ENCODE data around the gene MIB2.
"Not testable (repeated sequence)": the region's sequence is repeated elsewhere in the genome, so short reads cannot be mapped to it uniquely, and the experiment has no call there.

Gene MIB2

DNA sequence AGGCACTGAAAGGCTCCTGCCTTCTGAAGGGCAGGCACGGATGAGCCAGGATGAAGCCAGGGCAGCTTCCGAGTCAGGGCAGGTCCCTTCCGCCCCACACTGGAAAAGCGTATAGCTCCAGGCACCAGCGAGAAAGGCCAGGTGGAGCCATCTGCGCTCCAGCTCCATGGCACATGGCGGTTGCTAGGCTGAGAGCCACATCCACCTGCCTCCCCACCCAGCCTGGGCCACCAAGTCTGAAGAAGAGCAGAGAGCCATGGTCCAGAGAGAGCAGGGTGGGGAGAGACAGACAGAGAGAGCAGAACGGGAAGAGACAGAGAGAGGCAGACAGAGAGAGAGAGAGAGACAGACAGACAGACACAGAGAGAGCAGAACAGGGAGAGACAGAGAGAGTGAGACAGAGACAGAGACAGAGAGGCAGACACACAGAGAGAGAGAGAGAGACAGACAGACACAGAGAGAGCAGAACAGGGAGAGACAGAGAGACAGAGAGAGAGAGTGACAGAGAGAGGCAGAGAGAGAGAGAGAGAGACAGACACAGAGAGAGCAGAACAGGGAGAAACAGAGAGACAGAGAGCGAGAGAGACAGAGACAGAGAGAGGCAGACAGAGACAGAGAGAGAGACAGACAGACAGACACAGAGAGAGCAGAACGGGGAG lies 20.6 kb upstream of the MIB2 start:
- no peak overlapping the region for H3K27ac Mint-ChIP-seq
- ATAC-seq: peak; percentile 51
- H3K4me3 Mint-ChIP-seq: no peak overlapping the region
- H3K9me3 Mint-ChIP-seq: no peaks in the 10 kb centered on the region
- peaks cover 11% of the 10 kb centered on the region for H3K4me1 Mint-ChIP-seq
- no peaks in the 10 kb centered on the region for H3K36me3 Mint-ChIP-seq
- peaks cover 25% of the 10 kb centered on the region for H3K27me3 Mint-ChIP-seq

DNA sequence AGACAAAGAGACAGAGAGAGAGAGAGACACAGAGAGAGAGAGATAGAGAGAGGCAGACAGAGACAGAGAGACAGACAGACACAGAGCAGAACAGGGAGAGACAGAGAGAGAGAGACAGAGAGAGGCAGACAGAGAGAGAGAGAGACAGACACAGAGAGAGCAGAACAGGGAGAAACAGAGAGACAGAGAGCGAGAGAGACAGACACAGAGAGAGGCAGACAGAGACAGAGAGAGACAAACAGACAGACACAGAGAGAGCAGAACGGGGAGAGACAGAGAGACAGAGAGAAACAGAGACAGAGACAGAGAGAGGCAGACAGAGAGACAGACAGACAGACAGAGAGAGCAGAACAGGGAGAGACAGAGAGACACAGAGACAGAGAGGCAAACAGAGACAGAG lies 20.0 kb upstream of the MIB2 start:
- Mint-ChIP-seq H3K27me3 (peaks cover 19% of the 10 kb centered on the region), H3K4me1 (peaks cover 11% of the 10 kb centered on the region)
- ATAC-seq, H3K4me3 Mint-ChIP-seq, H3K36me3 Mint-ChIP-seq, H3K27ac Mint-ChIP-seq, H3K9me3 Mint-ChIP-seq: not testable (repeated sequence)

DNA sequence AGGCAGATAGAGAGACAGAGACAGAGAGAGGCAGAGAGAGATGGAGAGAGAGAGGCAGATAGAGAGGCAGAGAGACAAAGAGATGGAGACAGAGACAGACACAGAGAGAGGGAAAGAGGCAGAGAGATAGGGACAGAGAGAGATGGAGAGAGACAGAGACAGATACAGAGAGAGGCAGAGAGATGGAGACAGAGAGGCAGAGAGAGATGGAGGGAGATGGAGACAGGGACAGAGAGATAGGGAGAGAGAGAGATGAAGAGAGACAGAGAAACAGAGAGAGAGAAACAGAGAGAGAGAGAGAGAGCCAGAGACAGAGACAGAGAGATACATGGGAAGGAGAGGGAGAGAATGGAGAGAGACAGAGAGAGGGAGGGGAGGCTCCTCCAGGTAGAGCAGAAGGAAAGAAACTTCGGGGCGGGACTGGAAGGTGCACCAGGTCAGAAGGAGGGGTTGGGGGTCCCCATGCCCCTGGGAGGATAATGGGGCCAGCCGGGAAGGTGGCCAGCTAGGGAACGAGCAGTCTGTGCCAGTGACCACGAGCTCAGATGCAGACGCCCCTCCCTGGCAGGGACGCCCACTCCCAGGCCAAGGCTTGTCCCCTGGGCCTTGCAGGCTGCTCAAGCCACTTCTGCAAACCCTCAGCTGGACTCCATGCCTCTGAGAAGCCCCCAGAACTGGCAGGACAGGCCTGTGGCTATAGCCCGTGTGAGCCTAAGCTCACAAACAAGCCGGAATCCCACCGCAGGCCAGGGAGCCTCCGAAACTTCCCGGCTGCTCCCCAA lies 18.6 kb upstream of the MIB2 start:
- ATAC-seq: no peak
- Mint-ChIP-seq H3K27ac (no peak overlapping the region), H3K36me3 (no peaks in the 10 kb centered on the region), H3K4me3 (no peak overlapping the region), H3K4me1 (peaks cover 18% of the 10 kb centered on the region), H3K9me3 (no peaks in the 10 kb centered on the region), H3K27me3 (peaks cover 17% of the 10 kb centered on the region)

GRCh38 chr1:1597275-1597930 lies 17.9 kb upstream of the MIB2 start:
- no peaks in the 10 kb centered on the region for H3K36me3 Mint-ChIP-seq
- H3K27me3 Mint-ChIP-seq: peaks cover 17% of the 10 kb centered on the region
- no peak overlapping the region for H3K27ac Mint-ChIP-seq
- no peak overlapping the region for H3K4me3 Mint-ChIP-seq
- no peaks in the 10 kb centered on the region for H3K9me3 Mint-ChIP-seq
- peak; percentile 3 for ATAC-seq
- peaks cover 25% of the 10 kb centered on the region for H3K4me1 Mint-ChIP-seq

- peaks cover 33% of the 10 kb centered on the region for H3K4me1 Mint-ChIP-seq
- peaks cover 17% of the 10 kb centered on the region for H3K27me3 Mint-ChIP-seq
- no peaks in the 10 kb centered on the region for H3K9me3 Mint-ChIP-seq
- no peak for ATAC-seq
- H3K4me3 Mint-ChIP-seq: no peak overlapping the region
- H3K36me3 Mint-ChIP-seq: no peaks in the 10 kb centered on the region
- no peak overlapping the region for H3K27ac Mint-ChIP-seq
Measured at GRCh38 chr1:1598051-1598719, 17.1 kb upstream of the MIB2 start.

GRCh38 chr1:1598720-1599029 lies 16.6 kb upstream of the MIB2 start:
- Mint-ChIP-seq H3K4me3 (peak overlapping the region; percentile 80), H3K4me1 (peaks cover 37% of the 10 kb centered on the region), H3K36me3 (no peaks in the 10 kb centered on the region), H3K9me3 (no peaks in the 10 kb centered on the region), H3K27me3 (peaks cover 17% of the 10 kb centered on the region), H3K27ac (no peak overlapping the region)
- ATAC-seq: no peak

DNA sequence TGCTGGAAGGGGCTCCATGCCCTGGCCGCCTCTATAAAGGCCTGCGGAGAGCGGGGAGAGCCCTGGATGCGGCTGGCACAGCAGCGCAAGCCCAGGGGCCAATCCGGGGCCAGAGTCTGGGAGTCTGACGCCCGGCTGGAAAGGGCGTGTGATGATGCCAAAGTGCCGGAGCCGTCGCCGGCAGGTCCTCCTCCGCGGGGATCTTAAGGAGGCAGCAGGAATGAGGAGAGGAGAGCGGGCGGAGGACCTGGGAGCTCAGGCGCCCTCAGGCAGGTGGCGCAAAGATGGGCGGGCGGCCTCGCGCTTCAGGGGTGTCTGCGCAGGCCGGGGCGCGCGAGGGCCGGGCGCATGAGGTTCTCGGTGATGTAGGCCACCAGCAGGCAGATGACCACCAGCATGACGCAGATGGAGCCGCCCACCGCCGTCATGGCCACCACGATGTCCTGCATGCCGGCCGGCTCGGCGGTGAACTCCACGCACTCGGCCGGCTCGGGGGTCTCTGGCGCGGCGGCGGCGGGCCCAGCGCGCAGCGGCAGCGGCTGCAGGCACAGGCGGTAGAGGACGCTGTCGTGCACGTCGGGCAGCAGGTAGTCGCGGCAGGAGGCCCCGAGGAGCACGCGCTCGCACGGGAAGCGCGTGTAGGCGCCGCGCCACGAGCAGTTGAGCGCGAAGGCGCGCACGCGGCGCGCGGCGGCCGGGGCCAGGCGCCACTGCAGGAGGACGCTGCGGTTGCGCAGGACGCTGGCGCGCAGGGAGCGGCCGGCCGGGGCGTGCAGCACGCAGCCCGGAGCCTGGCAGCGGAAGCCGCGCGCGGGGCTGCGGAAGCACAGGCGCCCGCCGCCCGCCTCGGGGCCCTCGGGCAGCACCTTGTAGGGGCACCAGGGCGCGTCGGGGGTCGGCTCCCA lies 16.0 kb upstream of the MIB2 start:
- Mint-ChIP-seq H3K27me3 (peaks cover 17% of the 10 kb centered on the region), H3K9me3 (no peaks in the 10 kb centered on the region), H3K4me1 (peaks cover 38% of the 10 kb centered on the region), H3K36me3 (no peaks in the 10 kb centered on the region), H3K27ac (no peak overlapping the region), H3K4me3 (peak overlapping the region; percentile 80)
- ATAC-seq: peak; percentile 57

DNA sequence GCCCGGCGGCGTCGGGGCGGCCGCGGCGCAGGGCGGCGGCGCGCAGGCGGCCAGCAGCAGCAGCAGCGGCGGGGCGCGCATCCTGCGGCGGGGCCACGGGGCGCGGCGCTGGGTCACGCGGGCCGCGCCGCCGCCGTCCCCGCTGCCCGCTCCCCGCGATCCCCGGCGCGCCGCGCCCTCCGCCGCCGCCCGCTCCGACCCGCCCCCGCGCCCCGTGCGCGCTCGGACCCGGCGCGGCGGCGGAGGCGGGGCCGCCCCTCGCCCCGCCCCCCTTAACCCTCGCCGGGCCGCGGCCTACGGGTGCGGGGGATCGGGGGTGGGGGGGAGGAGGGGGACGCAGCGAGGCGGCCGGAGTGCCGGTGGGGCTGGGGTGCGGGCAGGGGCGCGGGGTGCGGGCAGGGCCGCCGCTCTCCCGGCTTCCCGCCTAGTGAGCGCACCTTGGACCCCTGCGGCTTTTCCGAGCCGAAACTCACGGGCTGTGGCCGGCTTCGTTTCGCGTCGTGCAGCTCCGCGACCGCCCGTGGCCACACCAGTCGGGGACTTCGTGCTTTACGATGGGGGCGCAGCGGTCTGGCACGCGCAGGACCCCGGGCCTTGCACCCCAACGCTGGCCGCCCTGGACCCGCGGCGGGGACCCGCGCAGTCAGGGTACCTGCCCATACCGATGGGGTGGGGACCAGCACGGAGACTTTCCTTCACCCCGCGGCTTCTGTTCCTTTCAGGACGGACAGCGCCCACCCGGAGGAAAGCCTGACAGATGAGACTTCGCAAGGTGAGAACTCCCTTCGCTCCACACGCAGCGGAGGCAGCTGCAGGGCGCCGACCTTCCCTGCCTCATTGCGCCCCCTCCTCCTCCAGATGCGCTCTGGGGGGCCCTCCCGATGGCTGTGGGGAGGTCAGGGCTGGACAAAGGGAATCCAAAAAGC lies 15.1 kb upstream of the MIB2 start, which contains the start of gene FNDC10:
TSS of gene FNDC10 (minus strand) at position 201 of the 926 bp plus-strand sequence. CDS start at position 81, 120 bp downstream.
- Mint-ChIP-seq H3K4me1 (peaks cover 38% of the 10 kb centered on the region), H3K9me3 (no peaks in the 10 kb centered on the region), H3K4me3 (peak within 1 kb of the TSS; percentile 80), H3K27me3 (peaks cover 24% of the 10 kb centered on the region), H3K27ac (no peak within 1 kb of the TSS), H3K36me3 (no peaks in the 10 kb centered on the region)
- peak; percentile 8 for ATAC-seq

DNA sequence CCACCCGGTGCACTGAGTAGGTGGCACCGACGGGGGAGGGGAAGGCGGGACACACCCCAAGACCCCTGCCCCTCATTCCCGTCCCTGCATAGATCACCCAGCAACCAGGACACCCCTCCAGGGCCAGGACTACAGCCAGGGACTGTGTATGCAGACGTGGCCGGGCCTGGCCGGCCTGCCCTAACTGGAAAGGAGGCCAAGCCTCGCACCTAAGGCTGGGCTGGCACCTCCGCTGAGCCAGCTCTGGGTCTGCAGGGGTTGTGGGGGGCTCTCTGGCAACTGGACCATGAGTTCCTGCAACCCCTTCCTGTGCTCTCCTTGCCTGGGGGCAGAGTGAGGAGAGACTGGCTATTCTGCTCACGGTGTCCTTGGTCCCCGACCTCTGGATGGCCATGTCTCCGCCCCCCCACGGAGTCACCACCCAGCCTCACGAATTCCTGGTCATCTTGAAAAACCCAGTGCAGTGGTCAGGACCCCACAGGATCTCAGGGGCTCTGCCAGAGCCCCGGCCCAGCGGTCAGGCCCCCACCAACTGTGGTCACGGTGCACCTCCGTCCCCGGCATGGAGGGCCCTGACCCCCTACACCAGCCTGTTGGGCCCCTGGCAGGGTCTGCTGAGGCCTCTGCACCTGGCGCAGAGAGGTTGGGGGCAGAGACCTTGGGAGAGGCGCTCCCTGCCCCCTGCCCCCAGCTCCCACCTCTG lies 14.3 kb upstream of the MIB2 start:
- Mint-ChIP-seq H3K4me1 (peaks cover 38% of the 10 kb centered on the region), H3K9me3 (no peaks in the 10 kb centered on the region), H3K36me3 (no peaks in the 10 kb centered on the region), H3K4me3 (peak overlapping the region; percentile 68), H3K27me3 (peaks cover 25% of the 10 kb centered on the region), H3K27ac (no peak overlapping the region)
- no peak for ATAC-seq

DNA sequence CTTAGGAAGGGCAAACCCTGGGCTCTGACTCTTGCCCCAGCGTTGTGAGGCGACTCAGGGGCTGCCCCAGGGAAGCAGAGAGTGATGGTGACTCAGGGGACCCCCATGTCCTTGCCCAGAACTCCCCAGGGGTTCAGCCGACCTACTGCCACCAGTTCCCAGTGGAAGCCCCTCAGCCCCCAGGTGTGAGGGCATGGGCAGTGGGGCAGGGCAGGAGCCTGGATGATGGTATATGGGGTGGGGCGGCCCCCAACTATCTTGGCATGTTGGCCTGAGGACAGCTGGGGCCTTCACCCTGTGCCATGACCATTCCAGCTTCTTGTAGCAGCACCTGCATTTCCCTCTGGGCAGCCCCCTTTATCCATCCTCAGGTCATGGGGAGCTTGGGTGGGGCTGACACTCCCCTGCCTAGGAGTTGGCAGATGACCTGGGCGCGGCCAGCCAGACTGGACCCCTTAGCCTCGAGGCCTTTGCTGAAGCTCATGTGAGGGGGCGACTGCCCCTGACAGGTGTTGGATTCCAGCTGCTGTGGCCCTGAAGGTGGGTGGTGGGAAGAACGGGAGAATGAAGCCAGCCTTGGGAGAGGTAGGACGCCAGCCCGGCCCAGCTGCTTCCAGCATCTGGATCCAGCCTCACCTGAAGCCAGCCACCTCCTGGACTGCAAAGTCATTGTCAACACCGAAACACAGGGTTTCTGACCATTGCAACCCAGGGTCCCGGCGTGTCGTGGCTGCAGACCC lies 13.6 kb upstream of the MIB2 start:
- no peak overlapping the region for H3K27ac Mint-ChIP-seq
- H3K4me1 Mint-ChIP-seq: peaks cover 40% of the 10 kb centered on the region

DNA sequence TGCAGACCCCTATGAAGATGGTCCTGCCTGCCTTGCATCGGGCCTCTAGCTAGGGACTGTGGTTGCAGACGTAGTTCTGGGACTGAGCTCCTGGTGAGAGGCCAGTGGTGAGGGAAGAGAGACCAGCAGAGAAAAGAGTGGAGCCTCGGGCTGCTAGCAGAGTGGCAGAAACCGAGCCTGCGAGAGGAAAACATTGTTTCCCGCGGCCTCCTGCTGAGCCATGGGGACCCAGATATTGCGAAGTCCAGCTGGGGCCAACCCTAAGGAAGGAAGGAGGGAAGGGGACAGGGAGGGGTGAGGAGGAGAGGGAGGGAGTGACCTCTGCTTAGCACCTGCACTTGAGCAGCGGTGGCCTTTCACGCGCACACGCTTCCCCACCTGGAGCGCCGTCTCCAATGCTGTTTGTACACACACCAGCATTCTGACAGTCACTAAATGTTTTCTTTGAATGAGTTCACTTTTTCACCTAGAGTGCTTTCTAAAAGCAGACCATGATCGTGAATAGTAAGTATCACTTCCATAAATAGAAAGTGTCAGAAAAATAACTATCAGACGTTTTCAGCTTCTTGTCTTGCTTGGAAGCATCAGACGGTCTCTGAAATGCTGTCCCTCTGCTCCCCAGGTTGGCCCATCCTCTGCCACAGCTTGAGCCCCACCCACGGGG lies 12.9 kb upstream of the MIB2 start:
- no peak overlapping the region for H3K27ac Mint-ChIP-seq
- peaks cover 25% of the 10 kb centered on the region for H3K27me3 Mint-ChIP-seq

More for the DNA sequence above, 13.6 kb upstream of the MIB2 start:
- Mint-ChIP-seq H3K36me3 (no peaks in the 10 kb centered on the region), H3K9me3 (no peaks in the 10 kb centered on the region), H3K4me3 (no peak overlapping the region), H3K27me3 (peaks cover 25% of the 10 kb centered on the region)
- ATAC-seq: no peak

DNA sequence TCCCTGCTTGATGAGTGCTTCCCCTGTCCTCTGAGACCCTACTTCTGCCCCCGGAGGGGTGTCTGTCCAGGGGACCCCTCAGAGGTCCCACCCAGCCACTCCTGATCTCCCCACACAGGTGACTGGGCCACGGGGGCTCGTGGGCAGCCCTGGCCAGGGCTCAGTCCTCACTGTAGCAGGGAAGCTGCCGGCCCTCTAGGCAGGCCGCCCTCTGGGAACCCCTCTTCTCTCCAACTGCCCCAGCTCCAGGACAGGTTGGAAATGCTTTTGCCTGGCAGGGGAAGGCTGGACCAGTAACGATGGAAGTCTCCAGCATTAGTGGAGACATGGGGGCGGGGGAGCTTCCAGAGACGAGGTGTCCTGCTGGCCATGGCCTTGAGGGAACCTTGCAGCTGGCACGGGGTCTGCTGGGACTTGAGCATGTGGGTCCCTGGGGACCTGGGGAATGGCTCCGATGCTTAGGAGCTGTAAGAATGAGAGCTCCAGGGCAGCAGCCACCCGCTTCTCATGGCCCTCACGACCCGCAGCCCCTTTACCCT lies 12.3 kb upstream of the MIB2 start:
- no peak overlapping the region for H3K4me3 Mint-ChIP-seq
- no peak overlapping the region for H3K27ac Mint-ChIP-seq
- H3K27me3 Mint-ChIP-seq: peaks cover 19% of the 10 kb centered on the region
- no peaks in the 10 kb centered on the region for H3K9me3 Mint-ChIP-seq
- no peak for ATAC-seq
- peaks cover 46% of the 10 kb centered on the region for H3K4me1 Mint-ChIP-seq
- no peaks in the 10 kb centered on the region for H3K36me3 Mint-ChIP-seq

More for the DNA sequence above, 12.9 kb upstream of the MIB2 start:
- ATAC-seq: peak; percentile 26
- Mint-ChIP-seq H3K4me1 (peaks cover 47% of the 10 kb centered on the region), H3K36me3 (no peaks in the 10 kb centered on the region), H3K9me3 (no peaks in the 10 kb centered on the region), H3K4me3 (no peak overlapping the region)
